Activated naive CD8-positive, alpha-beta T cell treated with anti-CD3 and anti-CD28 coated beads, Interleukin-2, amount 50 U/mL, for 16 hours (primary cell): ENCODE results near the gene GPC6.

Source experiments
- DNase-seq: peaks from one replicate; pipeline ENCODE4 v3.0.0-alpha.2; 2020; ENCODE audit warnings: low read depth, low spot score

Gene GPC6

DNA sequence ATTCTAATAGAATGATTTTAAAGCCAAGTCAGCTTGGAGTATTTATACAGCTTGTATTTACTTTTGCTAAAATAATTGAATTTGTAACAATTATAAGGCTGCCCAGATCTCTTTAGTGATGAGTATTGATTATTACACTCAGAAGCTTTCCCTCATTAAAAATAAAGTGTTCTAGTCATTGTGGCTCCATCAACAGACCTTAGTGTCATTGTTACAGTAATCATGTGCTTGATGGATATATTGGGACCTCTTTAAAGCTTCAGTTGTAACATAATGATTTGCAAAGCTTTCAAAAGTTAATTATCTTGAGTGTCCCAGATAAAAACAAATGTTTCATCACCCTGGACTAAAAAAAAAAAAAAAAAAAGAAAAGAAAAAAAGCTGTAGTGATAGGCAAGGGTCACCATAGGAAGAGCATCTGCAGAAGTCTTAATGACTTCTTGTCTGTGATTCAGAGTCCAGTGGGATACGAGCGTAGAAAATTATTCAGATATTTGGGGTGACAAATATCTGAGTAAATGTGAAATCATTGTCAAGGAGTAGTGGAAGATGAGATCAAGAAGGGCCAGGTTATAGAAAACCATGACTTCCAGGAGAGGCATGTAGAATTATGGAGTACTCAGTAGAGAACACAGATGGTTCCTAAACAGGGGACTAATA is 883.2 kb downstream of the GPC6 start:
- no peak for DNase-seq

DNA sequence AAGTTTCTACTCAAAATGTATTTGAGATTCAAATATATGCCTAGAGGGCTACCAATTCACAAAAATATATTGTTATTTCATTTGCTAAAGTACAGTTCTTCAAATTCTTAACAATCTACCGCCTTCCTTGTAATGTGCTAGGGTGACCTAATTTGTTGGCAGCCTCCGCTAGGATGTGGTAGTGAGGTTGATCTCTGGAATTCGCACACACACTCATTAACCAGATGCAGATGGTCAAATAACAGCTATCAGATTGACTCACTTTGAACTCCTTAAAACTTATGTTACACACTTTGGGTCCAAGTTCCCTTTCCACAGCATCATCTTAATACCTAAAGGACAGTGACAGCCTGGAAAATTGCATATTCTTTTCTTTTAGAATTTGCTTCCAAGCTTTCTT is 885.6 kb downstream of the GPC6 start:
- DNase-seq, result no peak

DNA sequence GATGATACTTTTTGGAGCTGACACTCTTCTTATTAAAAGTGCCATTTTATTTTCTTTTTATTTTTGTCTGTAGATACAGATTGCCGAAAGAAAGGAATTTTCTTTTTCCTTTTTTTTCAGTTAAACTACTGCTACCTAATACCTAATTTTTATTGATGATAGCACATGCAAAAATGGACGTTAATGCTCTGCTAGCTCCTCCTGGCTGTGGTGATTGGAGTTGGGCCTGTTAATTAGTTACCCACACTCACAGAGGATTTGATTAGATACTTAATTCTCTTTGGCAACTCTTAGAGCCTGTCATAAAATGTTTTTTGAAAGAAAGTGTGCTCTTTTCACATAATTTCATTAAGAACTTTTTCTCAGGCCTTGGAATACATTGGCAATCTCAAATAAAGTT is 886.1 kb downstream of the GPC6 start:
- no peak for DNase-seq

- no peak for DNase-seq
Measured at GRCh38 chr13:94113245-94113644, 886.6 kb downstream of the GPC6 start.

DNA sequence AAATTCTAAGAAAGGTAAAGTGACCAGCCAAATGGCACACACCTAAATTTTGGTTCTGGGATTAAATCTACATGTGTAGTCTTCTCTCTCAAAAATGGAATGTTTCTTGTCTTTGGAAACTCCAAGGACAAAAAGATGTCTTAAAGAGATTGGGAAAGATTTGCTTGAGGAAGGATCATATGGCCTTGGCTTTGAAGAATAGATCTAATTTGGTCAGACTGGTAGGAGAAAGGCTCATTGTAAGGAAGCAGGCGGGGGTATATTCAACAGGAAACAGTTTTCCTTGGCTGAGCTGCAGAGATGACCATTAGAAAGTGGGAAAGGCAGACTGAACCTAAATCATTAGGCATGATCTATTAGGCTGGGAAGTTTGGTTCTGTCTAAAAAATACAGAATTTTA is 887.6 kb downstream of the GPC6 start:
- no peak for DNase-seq

DNA sequence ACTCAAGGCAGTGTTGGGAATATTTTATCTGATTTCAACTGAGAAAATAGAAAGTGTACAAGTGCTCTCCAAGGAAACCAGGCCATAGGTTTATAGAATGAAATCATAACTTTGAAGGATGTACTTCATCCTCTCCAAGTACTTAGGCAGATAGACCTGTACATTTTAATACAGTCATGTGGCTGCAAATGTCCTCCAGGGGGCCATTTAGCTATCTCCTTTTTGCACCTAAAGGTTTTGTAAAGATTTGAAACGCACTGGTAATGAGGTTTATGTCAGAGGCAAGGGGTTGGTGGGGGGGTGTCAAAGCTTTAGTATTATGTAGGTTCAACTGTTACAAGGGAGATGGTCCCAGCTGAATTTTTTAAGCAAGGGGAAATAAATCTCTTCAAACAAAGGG is 888.4 kb downstream of the GPC6 start:
- DNase-seq, result no peak

- no peak for DNase-seq
Measured at GRCh38 chr13:94119360-94119936, 892.8 kb downstream of the GPC6 start.

GRCh38 chr13:94120878-94121277 is 894.3 kb downstream of the GPC6 start:
- no peak for DNase-seq

DNA sequence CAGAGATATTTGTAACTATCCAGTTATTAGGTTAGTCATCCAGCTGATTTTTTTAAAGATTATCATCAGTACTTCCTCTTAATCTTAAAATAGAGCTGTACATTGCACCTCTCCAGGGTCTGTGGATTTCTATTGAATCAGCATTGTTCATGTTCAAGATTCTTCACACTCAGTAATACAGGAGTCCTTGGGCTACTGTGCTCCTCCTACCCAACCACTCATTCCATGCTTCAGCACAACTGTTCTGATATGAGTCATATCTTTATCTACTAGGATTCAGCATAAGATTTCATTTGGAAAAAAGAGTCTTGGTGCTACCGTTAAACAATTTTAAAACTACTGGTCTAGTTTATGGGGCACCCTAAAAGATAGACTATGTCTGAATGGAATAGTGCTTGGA is 895.1 kb downstream of the GPC6 start:
- DNase-seq, result no peak

- DNase-seq, result no peak
Measured at GRCh38 chr13:94122300-94122915, 895.8 kb downstream of the GPC6 start.

- no peak for DNase-seq
Measured at GRCh38 chr13:94123557-94123956, 897.0 kb downstream of the GPC6 start.

DNA sequence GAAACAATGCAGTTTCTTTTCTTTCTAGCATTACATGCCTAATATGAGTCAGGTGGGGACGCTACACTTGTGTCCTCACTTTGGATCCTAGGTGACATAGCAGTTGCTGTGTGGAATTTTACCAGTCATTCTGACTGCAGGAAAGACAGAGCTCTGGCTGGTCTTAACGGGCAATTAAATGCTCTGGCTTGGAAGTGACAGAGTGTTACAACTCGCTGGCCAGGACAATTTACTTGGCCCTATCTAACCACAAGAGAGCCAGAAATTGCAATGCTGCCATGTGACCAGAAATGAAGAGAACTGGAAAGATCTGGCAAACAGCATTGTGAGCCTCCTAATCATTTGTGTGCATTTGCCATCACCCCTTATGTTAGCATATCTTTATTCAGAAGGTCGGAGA is 901.8 kb downstream of the GPC6 start:
- DNase-seq, result no peak

DNA sequence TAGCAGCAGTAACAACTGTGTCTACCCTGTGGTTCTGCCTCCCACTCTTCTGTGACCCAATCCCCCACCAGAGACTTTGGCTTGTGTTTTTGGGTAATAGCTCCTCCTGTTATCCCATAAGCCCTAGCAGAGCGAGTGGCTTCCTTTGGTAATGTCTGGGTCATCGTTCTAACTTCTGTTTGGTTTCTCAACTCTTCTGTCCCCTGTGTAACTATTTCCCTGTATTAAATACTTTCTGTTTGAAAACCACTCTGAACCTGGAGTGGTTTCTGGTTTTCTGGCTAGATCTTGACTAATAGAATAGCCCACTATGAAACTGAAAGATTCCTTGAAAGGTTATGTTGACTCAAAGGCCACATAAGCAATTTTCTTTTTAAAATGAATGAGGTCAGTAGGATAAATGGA is 902.9 kb downstream of the GPC6 start:
- DNase-seq, result no peak

- DNase-seq, result no peak
Measured at GRCh38 chr13:94138831-94139230, 912.2 kb downstream of the GPC6 start.

DNA sequence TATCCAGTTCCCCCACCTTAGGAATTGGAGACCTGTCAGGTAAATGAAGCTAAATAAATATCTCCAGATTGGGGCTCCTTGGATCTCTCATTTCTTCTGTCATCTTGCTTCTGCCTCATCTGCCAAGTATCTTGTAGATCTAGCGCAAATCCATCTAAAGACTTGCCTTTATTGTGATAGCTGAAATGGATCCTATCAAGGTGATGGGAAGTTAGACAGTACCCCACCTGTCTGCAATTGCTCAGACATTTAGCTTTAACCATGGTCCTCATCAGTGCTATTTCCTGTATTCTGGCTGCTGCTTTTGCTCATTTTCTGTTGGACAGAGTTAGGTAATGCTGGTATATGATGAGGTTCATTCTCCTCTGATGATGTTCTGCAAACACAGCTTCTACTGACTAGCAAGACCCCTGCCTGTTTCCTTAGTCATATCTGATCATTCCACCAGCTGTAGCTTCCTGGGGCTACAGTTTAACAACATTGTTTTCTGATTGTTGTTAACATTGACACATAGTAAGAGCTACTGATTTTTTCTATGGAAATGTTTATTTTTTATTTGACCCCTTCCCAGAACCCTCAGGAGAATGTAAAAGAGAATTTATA is 912.9 kb downstream of the GPC6 start:
- no peak for DNase-seq

DNA sequence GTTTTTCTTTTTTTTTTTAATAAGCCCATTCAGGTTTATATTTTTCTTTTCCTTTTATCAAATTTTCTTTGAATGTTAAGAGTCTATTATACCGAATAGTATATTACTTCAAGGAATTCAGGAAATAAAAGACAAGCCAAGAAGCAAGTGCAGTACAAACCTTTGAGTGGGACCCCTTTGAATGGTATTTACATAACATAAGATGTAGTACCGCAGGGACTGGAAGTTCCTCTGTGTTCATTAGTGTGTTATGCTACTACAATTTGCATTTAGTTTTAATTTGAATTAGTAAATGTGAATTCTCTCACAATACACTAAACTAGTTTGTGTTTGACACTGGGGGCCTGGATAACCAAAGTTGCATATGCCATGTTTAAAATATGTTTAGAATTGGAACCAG is 913.4 kb downstream of the GPC6 start:
- DNase-seq, result no peak

DNA sequence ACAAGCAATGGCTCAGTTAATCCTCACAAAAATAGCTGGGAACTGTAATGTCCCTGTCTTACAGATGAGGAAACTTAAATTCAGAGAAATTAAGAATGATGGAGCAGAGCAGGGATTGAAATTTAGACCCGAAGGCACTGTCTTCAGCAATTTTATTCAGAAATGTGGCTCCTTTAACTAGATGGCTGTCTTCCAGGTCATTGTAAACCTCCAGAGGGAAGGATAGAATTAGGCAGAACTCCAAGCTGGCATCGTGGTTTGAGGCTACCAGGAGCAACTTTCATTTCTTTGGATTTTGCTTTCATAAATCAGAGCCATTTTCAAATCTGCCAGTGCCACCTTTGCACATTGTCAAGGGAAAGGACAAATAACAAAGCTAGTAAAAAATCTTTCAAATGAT is 913.9 kb downstream of the GPC6 start:
- DNase-seq, result no peak

GRCh38 chr13:94143624-94144350 is 917.2 kb downstream of the GPC6 start:
- no peak for DNase-seq

- DNase-seq, result no peak
Measured at GRCh38 chr13:94145966-94146365, 919.4 kb downstream of the GPC6 start.

DNA sequence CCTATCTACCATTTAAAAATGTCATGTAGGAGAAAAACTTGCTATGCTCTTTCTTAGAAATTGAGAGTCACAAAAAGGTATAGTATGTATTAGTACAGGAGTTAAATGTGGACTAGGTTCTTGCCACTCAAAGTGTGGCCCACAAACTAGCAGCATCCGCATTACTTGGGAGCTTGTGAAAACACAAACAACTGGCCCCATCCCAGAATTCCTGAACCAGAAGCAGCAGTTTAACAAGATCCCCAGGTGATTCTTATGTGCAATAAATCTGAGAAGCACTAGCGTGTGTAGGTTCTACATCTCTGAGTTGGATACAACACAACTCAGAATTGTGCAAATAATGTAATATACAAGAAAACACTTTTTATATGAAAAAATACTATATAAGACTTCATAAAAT is 927.0 kb downstream of the GPC6 start:
- DNase-seq, result no peak

GRCh38 chr13:94154367-94154766 is 927.8 kb downstream of the GPC6 start:
- no peak for DNase-seq

GRCh38 chr13:94157705-94158218 is 931.2 kb downstream of the GPC6 start:
- DNase-seq, result no peak
